T1000 (cell line): ENCODE results near the gene KASH5.

Experiments used
- DNase-seq: peaks from one replicate; lab custom pipeline; 2025; ENCODE audit warnings: mixed read lengths; lab: John Stamatoyannopoulos, UW

Gene KASH5

DNA sequence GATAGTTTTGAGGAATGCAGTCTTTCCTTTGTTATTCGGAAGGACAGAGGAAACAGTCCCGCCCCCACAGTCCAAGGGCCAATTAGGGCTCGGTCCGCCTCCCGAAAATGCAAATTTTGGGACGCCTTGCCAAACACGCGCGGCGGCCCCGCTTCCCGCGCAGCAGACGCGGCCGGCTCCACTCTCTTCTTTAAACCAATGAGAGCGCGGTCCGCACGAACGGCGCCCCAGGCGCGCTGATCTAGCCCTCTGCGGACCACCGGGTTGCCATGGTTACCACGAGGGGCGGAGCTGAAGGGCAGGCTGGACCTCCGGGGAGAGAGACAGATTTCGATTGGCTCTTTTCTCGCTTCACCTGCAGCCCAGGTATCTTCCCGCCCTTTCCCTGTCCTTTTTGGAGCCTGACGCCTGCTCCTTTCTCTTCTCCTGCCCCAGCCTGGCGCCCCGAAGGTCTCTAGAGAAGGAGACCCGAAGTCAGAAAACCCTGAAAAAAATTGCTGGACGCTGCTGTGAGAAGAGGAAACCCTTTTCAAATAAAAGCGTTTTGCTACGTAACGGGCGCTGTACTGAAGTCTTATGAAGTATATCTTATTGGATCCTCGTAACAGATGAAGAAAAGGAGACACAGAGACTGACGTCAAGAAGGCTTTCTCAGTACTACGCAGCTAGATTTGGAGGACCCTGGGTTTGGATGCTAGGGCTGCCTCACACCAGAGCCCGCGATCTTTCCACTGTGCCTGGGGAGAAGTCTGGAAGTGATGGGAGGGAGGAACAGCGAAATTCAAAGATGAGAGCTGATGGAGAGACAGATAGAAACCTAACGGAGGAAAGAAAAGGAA is 33.2 kb downstream of the KASH5 start:
- no peak for DNase-seq

DNA sequence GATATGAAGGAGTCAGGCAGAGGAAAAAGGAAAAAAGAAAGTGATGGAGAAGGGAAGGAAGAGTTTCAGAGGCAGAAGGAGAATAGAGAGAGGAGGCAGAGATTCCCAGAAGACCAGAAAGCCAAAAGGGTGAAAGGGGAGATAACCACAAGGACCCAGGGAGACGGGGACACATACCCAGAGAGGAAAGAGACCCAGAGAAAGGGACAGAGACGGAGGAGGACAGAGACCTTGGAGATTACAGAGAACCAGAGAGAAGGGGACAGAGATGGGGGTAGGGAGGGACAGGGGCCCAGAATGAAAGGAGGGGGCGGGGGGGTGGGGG is 33.8 kb downstream of the KASH5 start:
- DNase-seq, result no peak

DNA sequence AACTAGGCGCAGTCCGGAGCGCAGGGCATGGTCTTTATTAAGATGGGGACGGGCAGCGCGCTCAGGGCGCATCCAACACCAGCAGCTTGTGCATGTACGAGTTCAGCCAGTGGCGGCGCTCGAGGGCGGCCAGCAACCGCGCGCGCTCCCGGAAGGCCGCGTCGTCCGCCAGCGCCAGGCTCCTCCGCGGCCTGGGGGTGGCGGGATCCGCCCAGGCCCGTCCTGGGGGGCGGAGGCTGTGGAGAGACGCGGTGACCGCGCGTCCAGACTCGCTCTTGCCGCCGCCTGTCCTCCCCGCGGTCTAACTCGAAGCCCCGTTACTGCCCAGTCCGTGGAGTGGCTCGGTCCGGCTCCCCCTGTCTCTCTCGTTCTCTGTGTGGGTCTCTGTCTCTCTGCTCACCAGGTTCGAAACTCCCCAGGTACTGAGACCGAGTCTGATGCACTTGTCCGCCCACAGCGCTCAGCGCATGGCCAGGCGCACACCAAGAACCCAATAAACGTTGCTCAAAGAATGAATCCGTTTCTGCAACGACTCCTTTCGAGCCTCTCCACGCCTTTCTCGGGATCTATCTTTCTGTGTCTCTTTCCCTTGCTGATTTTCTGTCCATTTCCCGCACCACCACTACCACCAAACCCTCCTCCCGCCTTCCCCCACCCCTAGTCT is 34.5 kb downstream of the KASH5 start:
- no peak for DNase-seq

- no peak for DNase-seq
Measured at GRCh38 chr19:49423071-49423984, 35.3 kb downstream of the KASH5 start, which contains the start of gene PTH2. Gene PTH2 (minus strand): TSS chr19:49423441. CDS start chr19:49423339, 102 bp downstream.

GRCh38 chr19:49423985-49424303 is 35.9 kb downstream of the KASH5 start:
- DNase-seq, result no peak

- DNase-seq, result no peak
Measured at GRCh38 chr19:49425178-49425577, 37.1 kb downstream of the KASH5 start, which contains the start of gene GFY. Gene GFY (plus strand): TSS chr19:49425388. CDS start chr19:49426431, 1,043 bp downstream.

DNA sequence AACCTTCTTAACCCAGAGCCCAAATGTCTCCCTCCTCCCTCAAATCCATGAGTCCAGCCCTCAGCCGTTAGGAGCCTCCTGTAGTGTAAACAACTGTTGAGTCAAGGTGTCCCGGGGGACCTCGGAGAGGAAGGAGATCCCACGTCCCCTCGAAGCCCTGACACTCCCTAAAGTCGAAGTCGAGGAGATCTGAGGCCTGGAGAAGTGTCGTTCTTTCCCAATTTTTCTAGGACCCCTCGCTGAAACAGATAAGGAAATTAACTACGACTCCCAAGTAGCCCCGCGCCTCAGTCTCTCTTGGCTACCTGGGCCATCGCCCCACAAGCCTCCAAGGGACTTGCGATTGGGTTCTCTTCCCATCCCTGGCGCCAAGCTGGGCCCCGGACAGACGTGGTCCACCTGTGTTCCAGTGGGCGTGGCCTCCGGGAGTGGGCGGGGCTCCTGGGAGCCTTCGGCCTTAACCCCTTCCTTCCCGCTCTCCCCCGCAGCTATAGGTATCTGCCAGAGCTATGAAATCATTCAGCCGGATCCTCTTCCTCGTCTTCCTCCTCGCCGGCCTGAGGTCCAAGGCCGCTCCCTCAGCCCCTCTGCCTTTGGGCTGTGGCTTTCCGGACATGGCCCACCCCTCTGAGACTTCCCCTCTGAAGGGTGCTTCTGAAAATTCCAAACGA is 38.0 kb downstream of the KASH5 start:
- DNase-seq, result no peak

DNA sequence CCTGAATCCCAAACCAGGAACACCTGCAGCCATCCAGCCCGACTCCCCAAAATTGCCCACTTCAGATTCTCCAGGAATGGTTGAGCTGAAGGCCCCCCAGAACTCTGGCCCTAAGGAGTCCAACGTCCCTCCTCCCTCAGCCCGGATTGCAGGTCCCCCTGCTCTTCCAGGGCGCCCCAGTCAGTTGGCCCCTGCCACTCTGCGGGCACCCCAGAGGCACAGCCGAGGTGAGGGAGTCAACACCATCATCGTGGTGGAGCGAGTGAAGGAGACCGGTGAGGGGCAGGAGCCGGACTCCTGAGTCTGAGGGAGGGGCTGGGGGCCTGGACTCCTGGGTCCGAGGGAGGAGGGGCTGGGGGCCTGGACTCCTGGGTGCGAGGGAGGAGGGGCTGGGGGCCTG is 39.3 kb downstream of the KASH5 start:
- no peak for DNase-seq

DNA sequence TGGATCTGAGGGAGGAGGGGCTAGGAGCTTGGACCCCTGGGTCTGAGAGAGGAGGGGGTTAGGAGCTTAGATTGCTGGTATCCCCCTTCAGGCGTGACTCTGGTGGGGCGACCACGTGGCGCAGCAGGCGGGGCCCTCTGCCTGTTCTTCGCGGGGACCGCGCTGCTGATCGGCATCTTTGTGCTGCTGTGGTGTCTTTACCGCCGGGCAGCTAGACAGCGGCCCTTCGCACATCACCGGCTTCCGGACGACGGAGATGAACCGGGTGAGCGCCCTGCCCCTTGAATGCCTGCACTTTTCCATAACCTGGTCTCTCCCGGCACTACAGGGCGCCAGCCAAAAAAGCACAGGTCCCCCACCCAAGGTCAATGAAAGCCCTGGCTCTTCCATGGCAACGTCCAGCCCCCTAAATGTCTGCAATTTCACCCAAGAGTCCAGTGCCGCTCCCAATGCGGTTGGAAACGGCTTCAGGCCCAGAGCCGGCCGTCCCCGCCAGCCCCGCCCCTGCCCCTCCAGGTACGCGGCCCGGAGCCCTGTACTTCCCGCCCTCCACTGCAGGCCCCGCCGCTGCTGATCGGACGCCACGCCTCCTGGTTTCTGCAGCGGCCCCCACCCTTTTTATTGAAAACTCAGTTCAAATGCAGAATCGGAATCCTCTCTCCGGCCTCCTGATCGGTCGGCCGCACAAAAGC is 40.0 kb downstream of the KASH5 start:
- no peak for DNase-seq

DNA sequence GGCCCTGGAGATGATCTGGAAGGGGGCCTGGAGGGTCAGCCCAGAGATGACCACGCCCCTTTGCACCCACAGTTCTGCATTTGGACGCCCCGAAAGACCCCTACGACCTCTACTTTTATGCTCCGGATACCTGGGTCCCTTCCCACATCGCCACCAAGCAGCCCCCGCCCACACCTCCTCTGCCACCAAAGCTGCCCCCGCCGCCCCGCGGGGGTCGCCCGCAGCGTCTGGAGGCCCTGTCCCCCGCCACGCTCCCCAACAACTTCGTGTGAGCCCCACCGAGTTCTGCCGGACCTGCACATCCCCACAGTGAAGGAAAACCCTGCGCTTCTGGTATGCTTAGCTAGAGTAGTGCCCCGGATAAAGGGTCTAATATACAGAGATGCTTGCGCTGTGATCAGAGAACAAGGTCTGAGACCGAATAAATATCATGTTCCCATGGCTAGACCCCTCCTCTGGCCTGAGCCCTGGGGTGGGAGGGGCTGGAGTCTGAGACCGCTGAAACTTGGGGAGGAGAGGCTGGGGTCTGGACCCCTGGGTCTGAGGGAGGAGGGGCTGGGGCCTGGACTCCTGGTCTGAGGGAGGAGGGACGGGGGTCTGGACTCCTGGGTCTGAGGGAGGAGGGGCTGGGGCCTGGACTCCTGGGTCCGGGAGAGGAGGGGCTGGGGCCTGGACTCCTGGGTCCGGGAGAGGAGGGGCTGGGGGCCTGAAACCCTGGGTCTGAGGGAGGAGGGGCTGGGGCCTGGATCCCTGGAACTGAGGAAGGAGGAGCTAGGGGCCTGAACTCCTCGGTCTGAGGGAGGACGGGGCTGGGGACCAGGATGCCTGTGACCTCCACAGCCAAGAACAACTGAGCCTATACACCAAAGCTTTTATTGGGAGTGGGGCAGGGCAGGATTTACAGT is 40.8 kb downstream of the KASH5 start:
- DNase-seq, result no peak

GRCh38 chr19:49430172-49430677 is 42.2 kb downstream of the KASH5 start:
- no peak for DNase-seq

DNA sequence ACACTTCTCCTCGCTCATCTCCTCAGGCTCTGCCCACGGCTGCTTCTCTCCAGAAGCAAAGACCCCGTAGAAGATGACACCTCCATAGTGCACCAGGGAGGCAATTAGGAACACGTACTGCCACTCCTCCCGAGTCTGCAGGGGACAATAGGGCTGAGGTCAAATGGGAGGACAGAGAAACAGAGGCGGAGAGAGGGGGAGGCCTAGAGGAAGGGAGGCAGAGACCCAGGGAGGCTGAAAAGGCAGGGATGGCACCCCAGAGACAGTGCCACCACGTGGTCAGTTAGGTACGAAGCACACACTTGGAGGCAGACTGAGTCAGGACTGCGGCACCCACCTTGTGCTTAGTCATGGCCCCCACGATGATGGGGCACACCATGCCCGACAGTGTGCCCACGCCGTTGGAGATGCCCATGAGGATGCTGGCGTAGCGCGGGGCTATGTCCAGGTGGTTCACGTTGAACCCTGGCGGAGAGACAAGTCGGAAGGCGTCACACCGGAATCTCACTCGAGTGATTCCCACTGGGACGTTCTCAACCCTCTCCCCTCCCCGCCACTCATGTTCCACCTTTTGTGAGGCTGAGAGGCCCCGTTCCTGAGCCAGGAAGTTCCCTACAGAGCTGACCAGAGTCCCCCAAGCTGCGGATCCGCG is 42.8 kb downstream of the KASH5 start:
- no peak for DNase-seq

DNA sequence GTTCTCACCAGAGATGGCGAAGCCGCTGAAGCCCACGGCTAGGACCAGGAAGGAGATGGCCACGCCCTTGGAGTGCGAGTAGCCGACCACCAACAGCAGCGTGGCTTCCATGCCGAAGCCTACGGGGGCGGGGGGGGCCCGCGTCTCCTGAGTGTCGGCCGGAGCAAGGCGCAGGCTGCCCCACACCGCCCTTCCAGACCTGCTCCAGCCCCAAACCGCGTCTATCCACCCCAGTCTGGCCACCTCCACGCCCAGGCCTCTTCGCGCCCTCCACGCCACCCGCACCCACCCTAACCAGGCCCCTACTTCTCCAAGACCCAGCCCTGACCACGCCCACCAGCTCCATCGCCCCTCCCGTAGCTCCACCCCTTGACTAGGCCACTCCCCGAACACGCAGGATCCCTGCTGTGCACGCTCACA is 43.3 kb downstream of the KASH5 start:
- no peak for DNase-seq

DNA sequence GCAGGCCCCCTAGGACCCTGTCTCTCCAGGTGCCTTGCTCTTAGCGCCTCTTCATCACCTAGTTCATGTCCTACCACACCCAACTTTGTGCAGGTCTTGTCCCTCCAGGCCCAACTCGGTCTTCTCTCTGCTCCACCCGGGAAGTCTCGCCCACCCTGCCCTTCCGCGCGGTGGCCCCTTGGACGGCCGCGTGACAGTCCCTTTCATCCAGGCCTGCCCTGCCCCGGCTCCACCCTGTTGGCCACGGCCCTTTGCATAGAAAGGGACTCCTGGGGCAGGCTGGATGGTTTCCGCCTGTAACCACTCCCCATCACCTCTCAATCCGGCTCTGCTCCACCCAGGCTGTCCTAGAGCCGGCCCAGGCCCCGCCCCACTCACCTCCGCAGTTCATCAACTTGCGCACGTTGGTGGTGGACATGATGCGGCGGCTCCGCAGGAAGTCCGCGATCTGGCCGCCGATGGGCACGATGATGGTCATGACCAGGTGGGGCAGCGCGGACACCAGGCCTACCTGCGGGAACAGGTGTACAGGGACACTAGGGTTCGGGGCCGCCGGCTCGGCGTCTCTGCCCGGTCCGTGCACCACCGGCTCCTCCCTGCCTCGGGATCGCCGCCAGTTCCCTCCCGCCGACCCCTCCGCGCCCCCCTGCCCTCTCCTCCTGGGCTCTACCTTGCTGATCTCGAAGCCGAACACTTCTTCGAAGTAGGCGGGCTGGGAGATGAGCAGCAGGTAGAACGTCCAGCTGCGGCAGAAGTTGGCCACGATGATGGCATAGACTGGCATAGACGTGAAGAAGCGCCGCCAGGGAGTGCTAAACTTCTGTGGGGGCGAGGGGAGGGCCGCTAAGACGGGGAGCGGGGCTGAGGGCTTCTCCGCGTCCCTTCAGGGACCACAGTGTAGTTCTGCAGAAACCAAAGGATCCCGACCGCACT is 44.4 kb downstream of the KASH5 start:
- DNase-seq, result no peak

DNA sequence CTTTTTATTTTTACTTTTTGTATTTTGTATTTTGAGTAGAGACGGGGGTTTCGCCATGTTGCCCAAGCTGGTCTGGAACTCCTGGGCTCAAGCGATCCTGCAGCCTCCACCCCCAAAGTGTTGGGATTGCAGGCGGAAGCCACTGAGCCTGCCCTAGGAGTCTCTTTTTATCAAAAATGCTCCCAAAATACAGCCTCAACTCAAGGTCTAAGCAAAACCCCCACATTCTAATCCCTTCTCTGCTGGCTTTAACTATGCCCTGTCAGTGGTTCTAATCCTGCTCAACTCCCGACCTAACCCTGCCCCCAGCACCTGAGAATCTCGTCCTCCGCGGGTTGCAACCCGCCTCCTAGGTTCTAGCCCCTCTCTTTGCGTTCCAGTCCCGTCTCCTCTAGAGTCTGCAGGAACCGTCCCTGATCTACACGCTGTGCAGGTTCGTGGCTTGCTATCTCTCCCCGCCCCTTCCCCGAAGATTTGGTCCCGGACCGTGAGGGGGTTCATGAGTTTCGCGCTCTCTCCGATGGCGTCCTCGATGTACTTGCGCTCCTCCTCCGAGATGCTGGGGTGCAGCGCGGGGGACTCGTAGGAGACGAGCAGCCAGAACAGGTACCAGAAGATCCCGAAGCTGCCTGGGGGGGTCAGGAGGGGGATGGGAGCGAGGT is 45.3 kb downstream of the KASH5 start:
- DNase-seq, result no peak

DNA sequence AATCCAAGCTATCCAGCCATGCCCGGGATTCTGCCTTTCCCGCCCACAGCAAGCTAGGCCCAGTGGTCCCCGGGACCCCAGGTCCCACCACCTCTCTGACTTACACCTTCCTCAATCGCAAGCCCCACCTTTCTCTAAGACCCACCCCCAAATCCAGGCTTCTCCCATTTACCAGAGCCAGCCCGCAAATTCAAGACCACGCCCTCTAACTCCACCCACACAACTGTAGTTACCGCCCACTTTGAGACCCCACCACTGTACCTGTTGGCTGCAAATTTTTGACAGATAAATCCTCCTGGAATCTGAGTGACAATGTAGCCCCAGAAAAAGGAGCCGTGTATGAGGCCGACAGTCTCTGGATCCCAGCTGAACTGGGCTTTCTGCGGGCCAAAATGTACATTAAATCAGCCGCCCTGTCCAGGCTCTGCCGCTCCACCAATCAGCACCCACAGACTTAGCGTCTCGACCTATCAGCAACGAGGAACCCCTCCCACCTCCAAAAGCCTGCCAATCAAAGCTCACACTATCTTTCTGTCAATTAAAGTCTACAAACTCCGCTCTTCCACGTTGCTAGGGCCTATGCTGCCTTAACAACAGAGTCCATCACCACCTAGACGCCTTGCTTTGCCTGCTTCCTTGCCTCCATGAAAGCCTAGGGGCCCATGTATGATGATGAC is 47.0 kb downstream of the KASH5 start:
- DNase-seq, result no peak

DNA sequence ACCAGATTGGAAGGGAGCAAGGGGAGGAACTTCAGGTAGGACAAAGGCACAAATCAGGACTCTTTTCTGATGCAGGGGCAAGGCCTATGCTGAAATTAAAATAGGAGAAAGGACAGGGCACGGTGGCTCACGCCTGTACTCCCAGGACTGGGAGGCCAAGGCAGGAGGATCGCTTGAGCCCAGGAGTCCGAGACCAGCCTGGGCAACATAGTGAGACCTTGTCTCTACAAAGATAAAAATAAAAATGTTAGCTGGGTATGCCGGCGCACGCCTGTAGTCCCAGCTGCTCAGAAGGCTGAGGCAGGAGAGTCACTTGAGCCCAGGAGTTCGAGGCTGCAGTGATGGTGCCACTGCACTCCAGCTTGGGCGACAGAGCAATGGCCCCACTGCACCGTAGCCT is 47.6 kb downstream of the KASH5 start:
- no peak for DNase-seq
